Measurements from ENCODE around the gene CST7.

CST7 gene

GRCh38 chr20:24964506-24964840 is 15.4 kb downstream of the CST7 start:
- DNase-seq (ENCODE audit: low spot score): no peak

- DNase-seq (ENCODE audit: low spot score): peak; percentile 70
Observed at GRCh38 chr20:24965065-24965919, 16.2 kb downstream of the CST7 start.

- DNase-seq (ENCODE audit: low spot score): peak; percentile 41
Observed at GRCh38 chr20:24966317-24967012, 17.4 kb downstream of the CST7 start.

- DNase-seq (ENCODE audit: low spot score): no peak
Observed at GRCh38 chr20:24968278-24968800, 19.3 kb downstream of the CST7 start.

GRCh38 chr20:24969186-24970029 is 20.3 kb downstream of the CST7 start:
- DNase-seq (ENCODE audit: low spot score): peak; percentile 55

- no peak for DNase-seq (ENCODE audit: low spot score)
Observed at GRCh38 chr20:24970030-24970553, 21.0 kb downstream of the CST7 start.

GRCh38 chr20:24970754-24971153 is 21.7 kb downstream of the CST7 start:
- no peak for DNase-seq (ENCODE audit: low spot score)

- DNase-seq (ENCODE audit: low spot score): no peak
Observed at GRCh38 chr20:24971376-24972101, 22.5 kb downstream of the CST7 start.

- DNase-seq (ENCODE audit: low spot score): peak; percentile 37
Observed at GRCh38 chr20:24972341-24972740, 23.3 kb downstream of the CST7 start.

- DNase-seq (ENCODE audit: low spot score): peak; percentile 46
Observed at GRCh38 chr20:24977336-24977735, 28.3 kb downstream of the CST7 start.

GRCh38 chr20:24977797-24978196 is 28.7 kb downstream of the CST7 start:
- DNase-seq (ENCODE audit: low spot score): no peak

- DNase-seq (ENCODE audit: low spot score): peak; percentile 51
Observed at GRCh38 chr20:24978513-24978912, 29.4 kb downstream of the CST7 start.

- peak; percentile 57 for DNase-seq (ENCODE audit: low spot score)
Observed at GRCh38 chr20:24979036-24979960, 30.2 kb downstream of the CST7 start.

GRCh38 chr20:24980291-24981053 is 31.4 kb downstream of the CST7 start:
- DNase-seq (ENCODE audit: low spot score): peak; percentile 44

GRCh38 chr20:24981282-24981681 is 32.2 kb downstream of the CST7 start:
- DNase-seq (ENCODE audit: low spot score): no peak

GRCh38 chr20:24981790-24982189 is 32.7 kb downstream of the CST7 start:
- no peak for DNase-seq (ENCODE audit: low spot score)

GRCh38 chr20:24983896-24984295 is 34.8 kb downstream of the CST7 start:
- DNase-seq (ENCODE audit: low spot score): no peak

- no peak for DNase-seq (ENCODE audit: low spot score)
Observed at GRCh38 chr20:24984961-24985640, 36.0 kb downstream of the CST7 start.

- DNase-seq (ENCODE audit: low spot score): no peak
Observed at GRCh38 chr20:24985802-24986201, 36.7 kb downstream of the CST7 start.

All from left forelimb (tissue), 1 donor.